ENCODE data around the gene PTPRD. TPM values are rescaled to one million over a fixed set of nuclear protein-coding genes. Genes with fewer than 3 reads are reported as not detected.

PTPRD gene
- total RNA-seq, 1 experiment from 2014 or later, result 0.02 TPM

GRCh38 chr9:8349376-8349775 is 2263.4 kb downstream of the PTPRD start:
- Histone ChIP-seq H4K20me1 (ENCODE audit: insufficient read depth) (no peaks in the 10 kb centered on the region), H3K9ac (ENCODE audit: low read length) (no peak overlapping the region), H3K9me2 (ENCODE audit: insufficient read depth) (no peaks in the 10 kb centered on the region), H3K9me3 (ENCODE audit: control insufficient read depth in 1 of 2, insufficient read depth in 1 of 2, low read depth in 1 of 2, low read length in 2 of 2) (peaks cover 12 to 14% of the 10 kb centered on the region in 2 experiments; a peak in 3 of 4 replicates), H3K27ac (ENCODE audit: low read depth, low read length) (no peak overlapping the region), H3K4me2 (ENCODE audit: low read length) (no peak overlapping the region), H3K36me3 (ENCODE audit: control insufficient read depth in 1 of 2, insufficient read depth in 2 of 2, low read length in 2 of 2) (no peaks in the 10 kb centered on the region), H2AFZ (ENCODE audit: low read depth, low read length, poor library complexity, severe bottlenecking) (no peak overlapping the region), H3K27me3 (ENCODE audit: insufficient read depth, low read length) (no peaks in the 10 kb centered on the region), H3K4me3 (replicated peaks in 1 of 2; ENCODE audit: low read depth in 1 of 2, low read length in 2 of 2) (no peak overlapping the region), H3K79me2 (ENCODE audit: insufficient read depth, low read length) (no peaks in the 10 kb centered on the region), H3K4me1 (ENCODE audit: control insufficient read depth in 1 of 2, insufficient read depth in 2 of 2, low read length in 2 of 2) (no peaks in the 10 kb centered on the region)
- ATAC-seq (no peak), DNase-seq (ENCODE audit: low read depth, low spot score) (no peak)
- RAD21 ChIA-PET (ENCODE audit: low non-redundant PET in 1 of 2, low total read pairs in 2 of 2, uncharacterized antibody in 2 of 2, unreplicated experiment in 2 of 2), result no interaction called here
- POLR2A ChIA-PET, result no interaction called here
- no TSS peak for BruUV-seq (replicated peaks)
- TF ChIP-seq ATF3 (IDR thresholded peaks at IDR 0.05) (no peak), CBX3 (IDR thresholded peaks at IDR 0.05; ENCODE audit: low read depth) (no peak), ELF1 (IDR thresholded peaks at IDR 0.05; ENCODE audit: borderline replicate concordance, low read depth) (no peak), EZH2 (IDR thresholded peaks at IDR 0.05) (no peak), FOSL1 (IDR thresholded peaks at IDR 0.05; ENCODE audit: low read depth) (no peak), JUND (IDR thresholded peaks at IDR 0.05) (no peak), SRF (IDR thresholded peaks at IDR 0.05; ENCODE audit: low read depth) (no peak), ZNF274 (IDR thresholded peaks at IDR 0.05; ENCODE audit: low read depth, low read length) (no peak), MAX (IDR thresholded peaks at IDR 0.05) (no peak), EZH2phosphoT487 (IDR thresholded peaks at IDR 0.05; ENCODE audit: borderline replicate concordance) (no peak), SIN3A (IDR thresholded peaks at IDR 0.05; ENCODE audit: low read depth) (no peak), ZFX (IDR thresholded peaks at IDR 0.05) (no peak), EGR1 (IDR thresholded peaks at IDR 0.05; ENCODE audit: low read depth) (no peak), TCF7L2 (IDR thresholded peaks at IDR 0.05; ENCODE audit: borderline replicate concordance, extremely low read depth, insufficient read depth, insufficient read length) (no peak), POLR2A (IDR thresholded peaks at IDR 0.05; ENCODE audit: borderline replicate concordance, extremely low read depth, insufficient read depth, insufficient read length) (no peak), SP1 (IDR thresholded peaks at IDR 0.05; ENCODE audit: low read depth) (no peak), RAD21 (IDR thresholded peaks at IDR 0.05; ENCODE audit: low read depth) (no peak), CEBPB (IDR thresholded peaks at IDR 0.05; ENCODE audit: low read depth) (no peak)
- CTCF ChIA-PET, result no interaction called here
- intact Hi-C loops (cut with micrococcal nuclease), result no loop called here
